Osteocyte (in vitro differentiated cells): ENCODE results near the gene HIGD2A. TPM values are rescaled to one million over a fixed set of nuclear protein-coding genes. Genes with fewer than 3 reads are reported as not detected.

Source experiments
- DNase-seq: peaks from one replicate; pipeline ENCODE4 v3.0.0; 2021; ENCODE audit warnings: mixed read lengths; ENCODE audit not compliant: unreplicated experiment; ENCODE audit errors: extremely low spot score
- H3K27ac Mint-ChIP-seq: one replicate; pipeline ENCODE4 v1.8.0; 2021; ENCODE audit warnings: mild to moderate bottlenecking, mixed read lengths; ENCODE audit not compliant: unreplicated experiment
- H3K27me3 Mint-ChIP-seq: one replicate; pipeline ENCODE4 v1.8.0; 2021; ENCODE audit warnings: mixed read lengths; ENCODE audit not compliant: unreplicated experiment
- H3K36me3 Mint-ChIP-seq: one replicate; pipeline ENCODE4 v1.8.0; 2021; ENCODE audit warnings: mixed read lengths; ENCODE audit not compliant: unreplicated experiment
- H3K4me1 Mint-ChIP-seq: one replicate; pipeline ENCODE4 v1.8.0; 2021; ENCODE audit warnings: mixed read lengths; ENCODE audit not compliant: unreplicated experiment
- H3K4me3 Mint-ChIP-seq: one replicate; pipeline ENCODE4 v1.8.0; 2021; ENCODE audit warnings: mild to moderate bottlenecking, moderate library complexity, mixed read lengths; ENCODE audit not compliant: unreplicated experiment
- H3K9me3 Mint-ChIP-seq: one replicate; pipeline ENCODE4 v1.8.0; 2021; ENCODE audit warnings: mixed read lengths; ENCODE audit not compliant: unreplicated experiment
- microRNA-seq: library from miRNA; unstranded; fragments of <30 nt; microRNA quantifications from one replicate; pipeline ENCODE4 v1.1.0, GENCODE V29; 2020; ENCODE audit not compliant: unreplicated experiment
- total RNA-seq: library from RNA; stranded (reverse); gene quantifications from 2 replicates; pipeline ENCODE4 v1.2.1, GENCODE V29; 2021
- TF ChIP-seq, protein P1 (sequence below): fragments of 200-600 bp; sonication (generic); IDR thresholded peaks from 2 replicates; pipeline ENCODE4 v1.5.0; 2021; ENCODE audit warnings: antibody characterized with exemption, mild to moderate bottlenecking, moderate library complexity

HIGD2A gene
- total RNA-seq, 1 donor from 2014 or later: 83.8 TPM

DNA sequence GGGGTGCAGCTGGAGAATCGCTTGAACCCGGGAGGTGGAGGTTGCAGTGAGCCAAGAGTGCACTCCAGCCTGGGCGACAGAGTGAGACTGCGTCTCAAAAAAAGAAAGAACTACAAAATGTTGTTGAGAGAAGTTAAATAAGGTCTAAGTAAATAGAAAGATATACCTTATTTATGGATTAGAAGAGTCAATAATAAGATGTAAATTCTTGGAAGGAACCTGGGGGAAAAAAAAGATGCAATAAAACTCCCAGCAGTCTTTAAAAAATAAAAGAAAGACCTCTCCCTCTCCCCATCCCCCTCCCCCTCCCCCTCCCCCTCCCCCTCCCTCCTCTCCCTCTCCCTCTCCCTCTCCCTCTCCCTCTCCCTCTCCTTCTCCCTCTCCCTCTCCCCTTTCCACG, 44.2 kb downstream of the HIGD2A start:
- DNase-seq: no peak
- no peak overlapping the region for H3K27ac Mint-ChIP-seq
- TF ChIP-seq, protein P1, sequence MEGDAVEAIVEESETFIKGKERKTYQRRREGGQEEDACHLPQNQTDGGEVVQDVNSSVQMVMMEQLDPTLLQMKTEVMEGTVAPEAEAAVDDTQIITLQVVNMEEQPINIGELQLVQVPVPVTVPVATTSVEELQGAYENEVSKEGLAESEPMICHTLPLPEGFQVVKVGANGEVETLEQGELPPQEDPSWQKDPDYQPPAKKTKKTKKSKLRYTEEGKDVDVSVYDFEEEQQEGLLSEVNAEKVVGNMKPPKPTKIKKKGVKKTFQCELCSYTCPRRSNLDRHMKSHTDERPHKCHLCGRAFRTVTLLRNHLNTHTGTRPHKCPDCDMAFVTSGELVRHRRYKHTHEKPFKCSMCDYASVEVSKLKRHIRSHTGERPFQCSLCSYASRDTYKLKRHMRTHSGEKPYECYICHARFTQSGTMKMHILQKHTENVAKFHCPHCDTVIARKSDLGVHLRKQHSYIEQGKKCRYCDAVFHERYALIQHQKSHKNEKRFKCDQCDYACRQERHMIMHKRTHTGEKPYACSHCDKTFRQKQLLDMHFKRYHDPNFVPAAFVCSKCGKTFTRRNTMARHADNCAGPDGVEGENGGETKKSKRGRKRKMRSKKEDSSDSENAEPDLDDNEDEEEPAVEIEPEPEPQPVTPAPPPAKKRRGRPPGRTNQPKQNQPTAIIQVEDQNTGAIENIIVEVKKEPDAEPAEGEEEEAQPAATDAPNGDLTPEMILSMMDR: no peak
- H3K36me3 Mint-ChIP-seq: no peaks in the 10 kb centered on the region
- H3K27me3 Mint-ChIP-seq: peaks cover 17% of the 10 kb centered on the region
- peaks cover 10% of the 10 kb centered on the region for H3K4me1 Mint-ChIP-seq
- H3K4me3 Mint-ChIP-seq: no peak overlapping the region
- no peaks in the 10 kb centered on the region for H3K9me3 Mint-ChIP-seq

DNA sequence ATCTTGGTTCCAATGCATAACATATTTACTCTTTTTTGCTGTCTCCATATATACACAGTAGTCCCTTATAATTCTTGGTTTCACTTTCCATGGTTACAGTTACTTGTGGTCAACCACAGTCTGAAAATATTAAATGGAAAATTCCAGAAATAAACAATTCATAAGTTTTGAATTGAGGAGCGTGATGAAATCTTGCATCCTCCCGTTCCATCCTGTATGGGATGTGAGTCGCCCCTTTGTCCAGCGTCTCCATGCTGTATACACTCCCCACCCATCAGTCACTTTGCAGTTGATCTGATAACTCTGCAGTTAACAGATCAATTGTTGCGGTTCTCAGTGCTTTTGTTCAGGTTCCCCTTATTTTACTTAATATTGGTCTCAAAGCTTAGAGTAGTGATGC, 48.1 kb downstream of the HIGD2A start:
- no peaks in the 10 kb centered on the region for H3K36me3 Mint-ChIP-seq
- H3K4me3 Mint-ChIP-seq: peak overlapping the region; percentile 47
- H3K9me3 Mint-ChIP-seq: no peaks in the 10 kb centered on the region
- DNase-seq: no peak
- H3K27ac Mint-ChIP-seq: peak overlapping the region; percentile 78
- H3K27me3 Mint-ChIP-seq: peaks cover 7% of the 10 kb centered on the region
- H3K4me1 Mint-ChIP-seq: peaks cover 17% of the 10 kb centered on the region
- TF ChIP-seq, protein P1: no peak

DNA sequence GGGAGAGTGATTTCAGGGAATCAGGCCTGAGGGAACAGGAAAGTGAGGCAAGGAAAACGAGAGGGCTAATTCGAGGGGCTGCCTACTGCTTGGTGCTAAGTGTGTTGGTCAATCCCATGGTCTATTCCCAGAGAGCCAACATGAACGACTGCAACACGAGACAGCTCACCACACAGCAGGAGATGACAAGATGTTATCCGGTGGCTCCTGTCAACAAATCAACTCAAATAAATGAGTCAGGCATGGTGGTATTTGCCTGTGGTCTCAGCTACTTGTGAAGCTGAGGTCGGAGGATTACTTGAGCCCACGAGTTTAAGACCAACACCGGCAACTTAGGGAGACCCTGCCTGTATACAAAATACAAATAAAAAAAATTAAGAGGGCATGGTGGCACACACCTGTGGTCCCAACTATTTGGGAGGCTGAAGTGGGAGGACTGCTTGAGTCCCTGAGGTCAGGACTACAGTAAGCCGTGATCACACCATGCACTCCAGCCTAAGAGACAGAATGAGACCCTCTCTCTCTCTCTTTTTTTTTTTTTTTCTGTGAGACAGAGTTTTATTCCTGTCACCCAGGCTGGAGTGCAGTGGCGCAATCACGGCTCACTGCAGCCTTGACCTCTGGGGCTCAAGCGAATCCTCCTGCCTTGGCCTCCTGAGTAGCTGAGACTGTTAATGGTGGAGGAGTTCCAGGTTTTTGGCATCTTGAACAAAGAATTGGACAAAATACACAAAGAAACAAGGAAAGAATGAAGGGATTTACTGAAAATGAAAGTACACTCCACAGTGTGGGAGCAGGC, 50.6 kb downstream of the HIGD2A start:
- TF ChIP-seq, protein P1: no peak
- no peak overlapping the region for H3K27ac Mint-ChIP-seq
- peaks cover 17% of the 10 kb centered on the region for H3K4me1 Mint-ChIP-seq
- H3K9me3 Mint-ChIP-seq: no peaks in the 10 kb centered on the region
- no peaks in the 10 kb centered on the region for H3K27me3 Mint-ChIP-seq
- H3K4me3 Mint-ChIP-seq: no peak overlapping the region
- no peak for DNase-seq
- H3K36me3 Mint-ChIP-seq: no peaks in the 10 kb centered on the region

Small RNA genes within 50 kb of the gene (microRNA-seq; reads per million reads assigned to microRNA genes)
- gene MIR1271: 7.7 reads per million, percentile 8 among the genes with 10 or more reads in this experiment

Other genes starting within 250 kb of the HIGD2A start
- 19.7 and 22.4 TPM in 2 replicates for gene SIMC1, start 150.3 kb upstream of the HIGD2A start, total RNA-seq
- gene KIAA1191, start 27.0 kb upstream of the HIGD2A start, total RNA-seq: 83.3 and 89.7 TPM in 2 replicates
- gene ARL10, start 23.3 kb upstream of the HIGD2A start, total RNA-seq: 25.9 and 32.8 TPM in 2 replicates
- gene NOP16, start 153 bp upstream of the HIGD2A start, total RNA-seq: 15.5 and 19.8 TPM in 2 replicates
- gene CLTB, start 27.8 kb downstream of the HIGD2A start, total RNA-seq: 89.0 and 95.1 TPM in 2 replicates
- gene FAF2, start 59.6 kb downstream of the HIGD2A start, total RNA-seq: 46.9 and 47.6 TPM in 2 replicates
- gene RNF44, start 148.7 kb downstream of the HIGD2A start, total RNA-seq: 47.3 and 53.0 TPM in 2 replicates
- gene CDHR2, start 160.6 kb downstream of the HIGD2A start, total RNA-seq: 0.34 and 0.43 TPM in 2 replicates
- 1.6 TPM in 2 replicates for gene GPRIN1, start 221.4 kb downstream of the HIGD2A start, total RNA-seq
- gene SNCB, start 241.8 kb downstream of the HIGD2A start, total RNA-seq: not detected in 2 replicates
- not detected in 2 replicates for gene EIF4E1B, start 241.9 kb downstream of the HIGD2A start, total RNA-seq